GM20431 (cell line): Measurements from ENCODE around the gene SEBOX.

ENCODE experiments used
- in situ Hi-C: fragments of 300-500 bp; cut with MseI, MboI; formaldehyde crosslinking; loops from one replicate; pipeline ENCODE4 v1.15.0; 2020; ENCODE audit warnings: low sequenced_read_pairs; ENCODE audit not compliant: unreplicated experiment

SEBOX gene

GRCh38 chr17:28369684-28370034 is 4.7 kb upstream of the SEBOX start:
- in situ Hi-C loops, result no loop called here

- in situ Hi-C loops, result no loop called here
Observed at GRCh38 chr17:28368915-28369683, 4.1 kb upstream of the SEBOX start.

GRCh38 chr17:28368306-28368831 is 3.4 kb upstream of the SEBOX start:
- in situ Hi-C loops, result no loop called here

GRCh38 chr17:28367641-28368305 is 2.8 kb upstream of the SEBOX start:
- in situ Hi-C loops, result no loop called here

GRCh38 chr17:28366605-28367004 is 1.6 kb upstream of the SEBOX start:
- in situ Hi-C loops, result no loop called here

- in situ Hi-C loops, result no loop called here
Observed at GRCh38 chr17:28365487-28365886, 488 bp upstream of the SEBOX start.

GRCh38 chr17:28363776-28364650 is 986 bp downstream of the SEBOX start:
- in situ Hi-C loops, result no loop called here

- in situ Hi-C loops, result no loop called here
Observed at GRCh38 chr17:28363186-28363585, 1.8 kb downstream of the SEBOX start.

GRCh38 chr17:28357901-28358197 is 7.2 kb downstream of the SEBOX start:
- in situ Hi-C loops, result no loop called here

- in situ Hi-C loops, result no loop called here
Observed at GRCh38 chr17:28357061-28357900, 7.7 kb downstream of the SEBOX start, which contains the start of gene POLDIP2. POLDIP2 (minus strand) TSS chr17:28357527; CDS start chr17:28357448, 79 bp downstream.

GRCh38 chr17:28350271-28350670 is 14.7 kb downstream of the SEBOX start:
- in situ Hi-C loops, result no loop called here

- in situ Hi-C loops, result no loop called here
Observed at GRCh38 chr17:28348979-28349378, 16.0 kb downstream of the SEBOX start.

GRCh38 chr17:28347261-28347891 is 17.6 kb downstream of the SEBOX start:
- in situ Hi-C loops, result no loop called here

GRCh38 chr17:28346746-28347246 is 18.2 kb downstream of the SEBOX start:
- in situ Hi-C loops, result no loop called here

- in situ Hi-C loops, result no loop called here
Observed at GRCh38 chr17:28346199-28346580, 18.8 kb downstream of the SEBOX start.

GRCh38 chr17:28345419-28346198 is 19.4 kb downstream of the SEBOX start:
- in situ Hi-C loops, result no loop called here

GRCh38 chr17:28344435-28344901 is 20.5 kb downstream of the SEBOX start:
- in situ Hi-C loops, result no loop called here

- in situ Hi-C loops, result no loop called here
Observed at GRCh38 chr17:28344011-28344410, 21.0 kb downstream of the SEBOX start.
